GM18505 (cell line): ENCODE results near the gene MYB.

Experiments used
- ATAC-seq: cut with Tn5 transposase; IDR thresholded peaks from one replicate; pipeline ENCODE4 v1.9.1; 2021; ENCODE audit not compliant: unreplicated experiment
- POLR2A ChIP-seq: IDR thresholded peaks from 4 replicates; pipeline ENCODE4 v1.6.1; 2011; ENCODE audit warnings: borderline replicate concordance; ENCODE audit not compliant: insufficient read depth, insufficient read length; ENCODE audit errors: extremely low read depth

Gene MYB

GRCh38 chr6:135227349-135227748 lies 46.2 kb downstream of the MYB start:
- TF ChIP-seq POLR2A = no peak
- no peak for ATAC-seq

GRCh38 chr6:135227758-135228157 lies 46.6 kb downstream of the MYB start:
- no peak for TF ChIP-seq POLR2A
- ATAC-seq = no peak

GRCh38 chr6:135228486-135228885 lies 47.4 kb downstream of the MYB start:
- ATAC-seq = no peak
- no peak for TF ChIP-seq POLR2A

GRCh38 chr6:135229996-135230395 lies 48.9 kb downstream of the MYB start:
- no peak for TF ChIP-seq POLR2A
- ATAC-seq = no peak

GRCh38 chr6:135230711-135231468 lies 49.8 kb downstream of the MYB start:
- no peak for TF ChIP-seq POLR2A
- no peak for ATAC-seq

- no peak for TF ChIP-seq POLR2A
- peak; percentile 37 for ATAC-seq
Measured at GRCh38 chr6:135231469-135231844, 50.3 kb downstream of the MYB start.

- TF ChIP-seq POLR2A = no peak
- ATAC-seq = peak; percentile 62
Measured at GRCh38 chr6:135233686-135234491, 52.8 kb downstream of the MYB start.

- ATAC-seq = no peak
- no peak for TF ChIP-seq POLR2A
Measured at GRCh38 chr6:135234492-135234780, 53.3 kb downstream of the MYB start.

GRCh38 chr6:135235716-135236115 lies 54.6 kb downstream of the MYB start:
- no peak for ATAC-seq
- TF ChIP-seq POLR2A = no peak

GRCh38 chr6:135236319-135236718 lies 55.2 kb downstream of the MYB start:
- no peak for TF ChIP-seq POLR2A
- ATAC-seq = no peak

- TF ChIP-seq POLR2A = no peak
- ATAC-seq = no peak
Measured at GRCh38 chr6:135236732-135237131, 55.6 kb downstream of the MYB start.

GRCh38 chr6:135240711-135241110 lies 59.6 kb downstream of the MYB start:
- TF ChIP-seq POLR2A = no peak
- ATAC-seq = no peak

- no peak for TF ChIP-seq POLR2A
- no peak for ATAC-seq
Measured at GRCh38 chr6:135243871-135244796, 63.0 kb downstream of the MYB start.
